K562 (cell line): Measurements from ENCODE around the gene ITGA7. TPM values are rescaled to one million over a fixed set of nuclear protein-coding genes. Genes with fewer than 3 reads are reported as not detected.

ENCODE experiments used
- ATAC-seq: fragments of 200-7000 bp; cut with Tn5 transposase; 3 replicates; pipeline ENCODE4 v1.9.1; 2020; ENCODE audit warnings: moderate library complexity
- BruUV-seq: library from RNA; stranded (reverse); fragments of 400-500 nt; replicated peaks from 2 replicates; lab custom pipeline; 2021; lab: Mats Ljungman, UMichigan
- CTCF ChIA-PET: fragments of 300-600 bp; formaldehyde crosslinking; extraction: SDS; loops from one replicate; lab custom pipeline; 2021; ENCODE audit warnings: low intra/inter-chr PET ratio; lab: Yijun Ruan, JAX
- POLR2A ChIA-PET: fragments of 300-600, 350-650 bp; sonication (Branson Sonifier 250); formaldehyde crosslinking; extraction: SDS; loops from one replicate; lab custom pipeline; 2021; ENCODE audit warnings: antibody characterized with exemption, inconsistent platforms; lab: Yijun Ruan, JAX
- DNase-seq, 4 experiments: peaks; one replicate each; pipeline versions ENCODE4 v3.0.0 to v3.0.0-alpha.2; 2011 to 2018; ENCODE audit warnings: low spot score in 3 of 4, mixed read lengths in 3 of 4; ENCODE audit errors: extremely low read depth in 1 of 4
- FAIRE-seq: peaks from 2 replicates; lab custom pipeline; 2011; peaks lifted over from hg19 to GRCh38; lab: Jason Lieb, UNC
- H2AFZ ChIP-seq: 2 replicates; pipeline ENCODE4 v1.6.0; 2011; ENCODE audit warnings: low read depth, low read length, control low read depth, inconsistent platforms
- H3K27ac ChIP-seq: fragments of 200-600 bp; 3 replicates; pipeline ENCODE4 v1.8.0; 2011; ENCODE audit warnings: low read depth, mild to moderate bottlenecking, control low read depth, inconsistent platforms, low read length, moderate library complexity, mixed read lengths; ENCODE audit errors: extremely low read depth
- H3K27me3 ChIP-seq, 2 experiments: fragments of 300-600 bp in 1 of 2; 2 replicates in 1 of 2; 3 replicates in 1 of 2; pipeline versions ENCODE4 v1.6.0 to v1.8.0; 2011; ENCODE audit warnings: inconsistent platforms in 2 of 2, low read length in 2 of 2, mild to moderate bottlenecking in 1 of 2, mixed read lengths in 1 of 2, moderate library complexity in 1 of 2; ENCODE audit not compliant: control insufficient read depth in 2 of 2, insufficient read depth in 2 of 2
- H3K36me3 ChIP-seq: fragments of 300-600 bp; 3 replicates; pipeline ENCODE4 v1.8.0; 2011; ENCODE audit warnings: mild to moderate bottlenecking, low read length, inconsistent platforms; ENCODE audit not compliant: control insufficient read depth, insufficient read depth
- H3K4me1 ChIP-seq, 2 experiments: fragments of 200-600 bp in 1 of 2; replicated peaks in 1 of 2; 2 replicates in 1 of 2; 3 replicates in 1 of 2; pipeline versions ENCODE4 v1.5.1 to v1.8.0; 2011; ENCODE audit warnings: inconsistent platforms in 2 of 2, low read length in 2 of 2, mild to moderate bottlenecking in 1 of 2, mixed read lengths in 1 of 2, moderate library complexity in 1 of 2; ENCODE audit not compliant: control insufficient read depth in 2 of 2, insufficient read depth in 2 of 2
- H3K4me2 ChIP-seq: 2 replicates; pipeline ENCODE4 v1.6.1; 2011; ENCODE audit warnings: low read length, control low read depth, inconsistent platforms, mixed read lengths; ENCODE audit not compliant: insufficient read depth
- H3K4me3 ChIP-seq: fragments of 200-600 bp; sonication (generic), shearing (Covaris generic); 2 replicates; pipeline ENCODE4 v1.5.1; 2016; ENCODE audit warnings: control low read depth, inconsistent platforms
- H3K79me2 ChIP-seq: fragments of 200-600 bp; 3 replicates; pipeline ENCODE4 v1.8.0; 2011; ENCODE audit warnings: low read length, inconsistent platforms; ENCODE audit not compliant: control insufficient read depth, insufficient read depth
- H3K9ac ChIP-seq, 2 experiments: 2 replicates each; pipeline versions ENCODE4 v1.6.0 to v1.6.1; 2011; ENCODE audit warnings: low read depth in 2 of 2, low read length in 2 of 2, control low read depth in 1 of 2, inconsistent platforms in 1 of 2, mild to moderate bottlenecking in 1 of 2, mixed read lengths in 1 of 2; ENCODE audit not compliant: insufficient read depth in 1 of 2
- H3K9me1 ChIP-seq: one replicate; pipeline ENCODE4 v1.6.0; 2011; ENCODE audit warnings: inconsistent platforms, mild to moderate bottlenecking, low read length, moderate library complexity; ENCODE audit not compliant: control insufficient read depth, insufficient read depth
- H3K9me3 ChIP-seq: replicated peaks from 2 replicates; pipeline ENCODE4 v1.5.1; 2011; ENCODE audit warnings: low read depth, low read length, inconsistent platforms; ENCODE audit not compliant: control insufficient read depth, insufficient read depth
- H4K20me1 ChIP-seq: replicated peaks from 2 replicates; pipeline ENCODE4 v1.6.1; 2011; ENCODE audit warnings: low read length, inconsistent platforms, mixed read lengths; ENCODE audit not compliant: control insufficient read depth, insufficient read depth
- ARNT ChIP-seq, 2 experiments: fragments of 450-650 bp; IDR thresholded peaks; 2 replicates each; pipeline ENCODE4 v1.6.1; 2016; ENCODE audit warnings: mild to moderate bottlenecking in 1 of 2
- CTCFL ChIP-seq: IDR thresholded peaks from 2 replicates; pipeline ENCODE4 v1.6.1; 2011; ENCODE audit warnings: borderline replicate concordance, low read depth, mild to moderate bottlenecking, moderate library complexity, low read length; ENCODE audit not compliant: insufficient read depth, poor library complexity, severe bottlenecking
- ELF2 ChIP-seq: fragments of 250-450 bp; sonication (Bioruptor Pico); IDR thresholded peaks from 2 replicates; pipeline ENCODE4 v1.5.0; 2021; ENCODE audit warnings: mild to moderate bottlenecking
- KLF16 ChIP-seq: IDR thresholded peaks from 2 replicates; pipeline ENCODE4 v1.6.1; 2016; ENCODE audit warnings: antibody characterized with exemption
- NFIX ChIP-seq: fragments of 250-450 bp; sonication (Bioruptor Pico); IDR thresholded peaks from 2 replicates; pipeline ENCODE4 v1.4.0; 2020; ENCODE audit warnings: low read depth, mild to moderate bottlenecking, moderate library complexity
- TEAD1 ChIP-seq, 2 experiments: fragments of 450-650 bp in 1 of 2; sonication (generic) in 1 of 2; formaldehyde crosslinking; IDR thresholded peaks; 2 replicates each; pipeline versions ENCODE4 v1.4.0 to v1.8.0; 2020 to 2022; ENCODE audit warnings: mild to moderate bottlenecking in 2 of 2, missing genetic modification reagents in 1 of 2
- TOE1 ChIP-seq, 2 experiments: fragments of 450-650 bp in 1 of 2; sonication (generic) in 1 of 2; formaldehyde crosslinking in 1 of 2; IDR thresholded peaks; 2 replicates each; pipeline versions ENCODE4 v1.7.1 to v1.8.0; 2016 to 2022; ENCODE audit warnings: borderline replicate concordance in 2 of 2, mild to moderate bottlenecking in 2 of 2, antibody characterized with exemption in 1 of 2, inconsistent platforms in 1 of 2, low read depth in 1 of 2, missing genetic modification reagents in 1 of 2, moderate library complexity in 1 of 2
- ZNF316 ChIP-seq: fragments of 450-650 bp; IDR thresholded peaks from 2 replicates; pipeline ENCODE4 v1.6.1; 2016
- WGBS: fragments of 100-300 bp; shearing (Covaris generic); methylation state at CpG from one replicate; pipeline ENCODE4 v1.1.6; 2016; ENCODE audit warnings: low coverage, mixed read lengths; ENCODE audit not compliant: insufficient coverage; ENCODE audit errors: missing lambda C conversion rate; 5-methylcytosine and 5-hydroxymethylcytosine counted together
- in situ Hi-C: fragments of 300-500 bp; cut with MboI; formaldehyde crosslinking; loops from 4 replicates; pipeline ENCODE4 v1.15.0; 2018; ENCODE audit warnings: inconsistent platforms, mixed read lengths
- intact Hi-C: fragments of 100-400 bp; cut with micrococcal nuclease; formaldehyde crosslinking; loops from 2 replicates; pipeline ENCODE4 v1.14.2; 2022
- polyA plus RNA-seq, 8 experiments: library from polyadenylated mRNA; depleted of rRNA in 4 of 8; stranded (reverse) in 5 of 8; unstranded in 3 of 8; fragments of >200 nt; fragmentation: Nextera tagmentation in 2 of 8; fragmentation: Illumina TruSeq in 1 of 8; extraction: Ambion mirVana in 2 of 8; extraction: Trizol in 1 of 8; gene quantifications; 2 replicates each; pipeline versions ENCODE4 v1.2.1 to v1.2.3, GENCODE V29; 2011 to 2014; ENCODE audit warnings: inconsistent platforms in 1 of 8, missing spikeins in 1 of 8
- total RNA-seq, 7 experiments: library from RNA; depleted of rRNA in 6 of 7; stranded (reverse); fragments of >200 nt in 6 of 7; fragmentation: Illumina TruSeq in 2 of 7; extraction: Trizol in 2 of 7; gene quantifications; 2 replicates each; pipeline versions ENCODE4 v1.2.1 to v1.2.3, GENCODE V29; 2011 to 2021; ENCODE audit warnings: low replicate concordance in 1 of 7

Gene ITGA7
- total and polyA plus RNA-seq, 9 of the 15 experiments (the other 6 are each of a cell fraction or from before 2014, with no cell fraction given), result 0.11 to 2.3 (median 0.56) TPM; not detected in 1

GRCh38 chr12:55736780-55737580, 29.3 kb upstream of the ITGA7 start:
- BruUV-seq, result no TSS peak
- Histone ChIP-seq H3K27ac (no peak overlapping the region), H2AFZ (peak overlapping the region; percentile 95), H3K27me3 (no peaks in the 10 kb centered on the region), H3K4me2 (no peak overlapping the region), H4K20me1 (no peaks in the 10 kb centered on the region), H3K79me2 (no peaks in the 10 kb centered on the region), H3K4me1 (peaks cover 18% of the 10 kb centered on the region in 2 experiments), H3K36me3 (no peaks in the 10 kb centered on the region), H3K9me3 (no peaks in the 10 kb centered on the region), H3K4me3 (no peak overlapping the region), H3K9me1 (no peaks in the 10 kb centered on the region), H3K9ac (peak overlapping the region in 1 of 2 experiments; percentile 1; a peak in 1 of 4 replicates)
- ChIA-PET CTCF (interaction anchor here (0.7 to 2.2 kb wide), 5 partner anchors 12 to 548 kb away, joined by 3 to 20 read pairs (median 3); a partner anchor contains a TSS), POLR2A (interaction anchor here (0.5 to 3.7 kb wide), 3 partner anchors 8 to 302 kb away, joined by 3 to 25 read pairs (median 3); partner anchors contain the start of gene CD63)
- DNase-seq (peak; percentile 48 to 84 (median 63)), FAIRE-seq (peak; percentile 93), ATAC-seq (peak; percentile 88)
- intact Hi-C loops (loop anchor here (1.0 to 5.0 kb wide), 4 partner anchors 13 to 550 kb away; a partner anchor contains a TSS), in situ Hi-C loops (loop anchor here (5.0 kb wide), 2 partner anchors 205 to 295 kb away; no protein-coding TSS in a partner anchor)
- WGBS, result 45% methylated on average over 4 of the region's 6 CpGs
- TF ChIP-seq KLF16 (peak; percentile 66), ZNF316 (peak; percentile 87), CTCFL (peak; percentile 1), ELF2 (CRISPR knock-in tag) (0 out of 2 replicates have a peak, but pooled peaks have one; percentile 34), ARNT (IDR thresholded peaks at IDR 0.05) (0 out of 4 replicates have a peak, but pooled peaks of 1 of the 2 experiments have one; percentile 30), TOE1 (IDR thresholded peaks at IDR 0.05; ENCODE audit: borderline replicate concordance) (0 out of 2 replicates have a peak, but pooled peaks have one; percentile 28), TOE1 (CRISPR knock-in tag; IDR thresholded peaks at IDR 0.05; ENCODE audit: borderline replicate concordance, low read depth) (no peak), TEAD1 (CRISPR knock-in tag; IDR thresholded peaks at IDR 0.05) (0 out of 4 replicates have a peak, but pooled peaks of 1 of the 2 experiments have one; percentile 23), NFIX (CRISPR knock-in tag) (no peak)
